Spleen (tissue), 11 donors: Measurements from ENCODE around the gene TEKT3. TPM values are rescaled to one million over a fixed set of nuclear protein-coding genes. Genes with fewer than 3 reads are reported as not detected.

Source experiments
- DNase-seq: peaks from one replicate; pipeline ENCODE4 v3.0.0-alpha.2; 2020
- H3K27ac ChIP-seq, 8 donors: fragments of 200-600 bp; sonication (generic) in 7 of 8; 1 replicate in 4 of 8; 2 replicates in 4 of 8; pipeline versions ENCODE4 v1.5.0 to v1.8.0; 2016 to 2021; ENCODE audit warnings: inconsistent platforms in 4 of 8, mild to moderate bottlenecking in 4 of 8, moderate library complexity in 1 of 8
- H3K27me3 ChIP-seq, 7 donors: fragments of 200-600 bp; sonication (generic) in 6 of 7; replicated peaks in 1 of 7; 1 replicate in 4 of 7; 2 replicates in 3 of 7; pipeline versions ENCODE4 v1.5.0 to v1.8.0; 2016 to 2021; ENCODE audit warnings: inconsistent platforms in 3 of 7, mild to moderate bottlenecking in 1 of 7
- H3K36me3 ChIP-seq, 6 donors: fragments of 200-600 bp; sonication (generic) in 5 of 6; 1 replicate in 4 of 6; 2 replicates in 2 of 6; pipeline versions ENCODE4 v1.5.0 to v1.8.0; 2016 to 2021; ENCODE audit warnings: inconsistent platforms in 2 of 6
- H3K4me1 ChIP-seq, 6 donors: fragments of 200-600 bp; sonication (generic) in 5 of 6; 1 replicate in 3 of 6; 2 replicates in 3 of 6; pipeline versions ENCODE4 v1.5.0 to v1.8.0; 2016 to 2021; ENCODE audit warnings: inconsistent platforms in 3 of 6
- H3K4me3 ChIP-seq, 8 donors: fragments of 200-600 bp; sonication (generic) in 7 of 8; 1 replicate in 4 of 8; 2 replicates in 4 of 8; pipeline versions ENCODE4 v1.5.0 to v1.8.0; 2016 to 2021; ENCODE audit warnings: inconsistent platforms in 4 of 8, mild to moderate bottlenecking in 4 of 8, moderate library complexity in 2 of 8
- H3K9me3 ChIP-seq, 8 donors: fragments of 200-600 bp; sonication (generic) in 7 of 8; 1 replicate in 4 of 8; 2 replicates in 4 of 8; pipeline versions ENCODE4 v1.5.0 to v1.8.0; 2016 to 2021; ENCODE audit warnings: inconsistent platforms in 4 of 8
- POLR2A ChIP-seq, 3 donors: fragments of 450-650 bp; IDR thresholded peaks; one replicate each; pipeline ENCODE4 v1.5.1; 2017; ENCODE audit warnings: antibody characterized with exemption in 3 of 3, mild to moderate bottlenecking in 1 of 3
- POLR2AphosphoS5 ChIP-seq, 3 donors: sonication (generic); formaldehyde crosslinking; IDR thresholded peaks; one replicate each; pipeline ENCODE4 v1.5.1; 2017; ENCODE audit warnings: antibody characterized with exemption in 3 of 3
- WGBS, 5 donors: extraction: QIAGEN DNeasy Blood & Tissue Kit in 3 of 5; methylation state at CpG; one replicate each; pipeline versions ENCODE4 v1.1.5 to v1.1.7; 2013 to 2018; 5-methylcytosine and 5-hydroxymethylcytosine counted together
- intact Hi-C: fragments of 100-400 bp; cut with DNase I; formaldehyde crosslinking; loops from one replicate; pipeline ENCODE4 v1.15.0; 2023; ENCODE audit warnings: low total_unique reads
- polyA plus RNA-seq, 3 donors: library from polyadenylated mRNA; stranded (reverse); fragments of 200-250 nt; gene quantifications; one replicate each; pipeline ENCODE4 v1.2.1, GENCODE V29; 2013
- total RNA-seq, 7 donors: library from RNA; depleted of rRNA in 3 of 7; stranded (reverse); fragments of >200 nt in 3 of 7; fragmentation: NEBNext Ultra II Directional in 4 of 7; extraction: Animal tissue kit (Norgen Biotek cat#: 25700) in 4 of 7; gene quantifications; one replicate each; pipeline versions ENCODE4 v1.1.0 to v1.2.1, GENCODE V29; 2016 to 2021
- TF ChIP-seq, protein P1 (sequence below), 11 experiments: fragments of 200-600 bp in 7 of 11; fragments of 450-650 bp in 4 of 11; sonication (generic) in 4 of 11; IDR thresholded peaks in 8 of 11; conservative IDR thresholded peaks in 3 of 11; 1 replicate in 7 of 11; 2 replicates in 4 of 11; pipeline versions ENCODE4 v1.4.0 to v1.8.0; 2016 to 2021; ENCODE audit warnings: antibody characterized with exemption in 11 of 11, inconsistent platforms in 4 of 11, mild to moderate bottlenecking in 1 of 11
- donor health status: healthy with polysubstance abuse.
- donor health status: DM: no; HTN: no; CAD: no; lungs with moderate emphysema.
- donor health status: DM: no; HTN: no; CAD: no.
- donor health status: Bipolar disorder and iron deficiency.
- donor health status: healthy.
- donor health status: DM: no; HTN: no; CAD: no.
- donor health status: DM: yes; HTN: yes; CAD: no.

Gene TEKT3
- total and polyA plus RNA-seq, 10 donors, result 0.10 to 2.2 (median 0.47) TPM; not detected in 2

DNA sequence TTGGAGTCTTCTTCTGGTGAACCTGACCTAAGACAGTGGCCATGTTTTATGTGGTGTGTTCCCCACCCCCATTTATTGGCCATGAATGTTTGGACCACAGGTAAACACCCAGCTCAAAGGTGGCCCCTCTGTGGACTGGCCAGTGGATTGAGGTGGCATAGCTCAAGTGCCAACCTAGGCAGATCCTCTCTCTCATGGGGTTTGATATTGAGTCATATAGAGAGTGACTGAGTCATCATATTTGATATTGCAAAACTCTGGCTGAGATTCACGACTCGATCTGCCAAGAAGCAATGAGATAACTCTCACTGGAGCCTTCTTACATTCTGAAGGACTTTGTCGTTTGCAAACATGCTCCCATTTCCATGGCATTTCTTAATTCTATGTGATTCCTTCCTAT, 10.5 kb upstream of the TEKT3 start:
- intact Hi-C loops, result no loop called here
- WGBS, 5 donors, result 56 to 82% (median 60%) methylated on average over 3 of the region's 3 CpGs
- H3K27me3 ChIP-seq, result peaks cover 0 to 25% (median 0%) of the 10 kb centered on the region in 7 donors
- TF ChIP-seq, protein P1, sequence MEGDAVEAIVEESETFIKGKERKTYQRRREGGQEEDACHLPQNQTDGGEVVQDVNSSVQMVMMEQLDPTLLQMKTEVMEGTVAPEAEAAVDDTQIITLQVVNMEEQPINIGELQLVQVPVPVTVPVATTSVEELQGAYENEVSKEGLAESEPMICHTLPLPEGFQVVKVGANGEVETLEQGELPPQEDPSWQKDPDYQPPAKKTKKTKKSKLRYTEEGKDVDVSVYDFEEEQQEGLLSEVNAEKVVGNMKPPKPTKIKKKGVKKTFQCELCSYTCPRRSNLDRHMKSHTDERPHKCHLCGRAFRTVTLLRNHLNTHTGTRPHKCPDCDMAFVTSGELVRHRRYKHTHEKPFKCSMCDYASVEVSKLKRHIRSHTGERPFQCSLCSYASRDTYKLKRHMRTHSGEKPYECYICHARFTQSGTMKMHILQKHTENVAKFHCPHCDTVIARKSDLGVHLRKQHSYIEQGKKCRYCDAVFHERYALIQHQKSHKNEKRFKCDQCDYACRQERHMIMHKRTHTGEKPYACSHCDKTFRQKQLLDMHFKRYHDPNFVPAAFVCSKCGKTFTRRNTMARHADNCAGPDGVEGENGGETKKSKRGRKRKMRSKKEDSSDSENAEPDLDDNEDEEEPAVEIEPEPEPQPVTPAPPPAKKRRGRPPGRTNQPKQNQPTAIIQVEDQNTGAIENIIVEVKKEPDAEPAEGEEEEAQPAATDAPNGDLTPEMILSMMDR (IDR thresholded peaks at IDR 0.05 in 8 of 11, conservative IDR thresholded peaks at IDR 0.05 in 3 of 11), result no peak
- TF ChIP-seq POLR2A (IDR thresholded peaks at IDR 0.05), result no peak
- no peaks in the 10 kb centered on the region for H3K36me3 ChIP-seq
- H3K9me3 ChIP-seq, result no peaks in the 10 kb centered on the region
- H3K4me1 ChIP-seq, result no peaks in the 10 kb centered on the region
- DNase-seq, result no peak
- H3K27ac ChIP-seq, result no peak overlapping the region
- H3K4me3 ChIP-seq, result no peak overlapping the region

DNA sequence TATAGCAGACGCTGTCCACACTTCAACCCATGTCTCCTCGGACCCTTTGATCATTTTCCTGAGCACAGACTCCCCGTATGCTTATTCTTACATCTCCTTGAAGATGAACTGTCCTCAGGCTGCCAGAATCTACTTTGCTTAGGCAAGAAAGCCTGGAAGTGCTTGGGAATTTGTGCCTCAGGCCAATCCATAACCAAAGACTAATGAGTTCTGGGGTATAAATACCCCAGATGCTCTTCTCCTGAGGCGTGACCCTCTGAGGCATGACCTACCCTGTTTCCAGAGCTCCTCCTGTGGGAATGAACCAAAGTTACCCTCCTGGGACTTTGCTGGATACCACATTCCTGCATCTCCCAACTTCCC, 10.1 kb upstream of the TEKT3 start:
- H3K27ac ChIP-seq, result no peak overlapping the region
- no peak for DNase-seq
- no peaks in the 10 kb centered on the region for H3K4me1 ChIP-seq
- H3K27me3 ChIP-seq, result peaks cover 0 to 28% (median 0%) of the 10 kb centered on the region in 7 donors
- 67 to 82% (median 79%) methylated on average over 4 of the region's 4 CpGs for WGBS, 5 donors
- H3K36me3 ChIP-seq, result no peaks in the 10 kb centered on the region
- no peaks in the 10 kb centered on the region for H3K9me3 ChIP-seq
- intact Hi-C loops, result no loop called here
- TF ChIP-seq, protein P1 (IDR thresholded peaks at IDR 0.05 in 8 of 11, conservative IDR thresholded peaks at IDR 0.05 in 3 of 11), result no peak
- TF ChIP-seq POLR2AphosphoS5 (IDR thresholded peaks at IDR 0.05), result no peak
- TF ChIP-seq POLR2A (IDR thresholded peaks at IDR 0.05), result no peak
- no peak overlapping the region for H3K4me3 ChIP-seq

DNA sequence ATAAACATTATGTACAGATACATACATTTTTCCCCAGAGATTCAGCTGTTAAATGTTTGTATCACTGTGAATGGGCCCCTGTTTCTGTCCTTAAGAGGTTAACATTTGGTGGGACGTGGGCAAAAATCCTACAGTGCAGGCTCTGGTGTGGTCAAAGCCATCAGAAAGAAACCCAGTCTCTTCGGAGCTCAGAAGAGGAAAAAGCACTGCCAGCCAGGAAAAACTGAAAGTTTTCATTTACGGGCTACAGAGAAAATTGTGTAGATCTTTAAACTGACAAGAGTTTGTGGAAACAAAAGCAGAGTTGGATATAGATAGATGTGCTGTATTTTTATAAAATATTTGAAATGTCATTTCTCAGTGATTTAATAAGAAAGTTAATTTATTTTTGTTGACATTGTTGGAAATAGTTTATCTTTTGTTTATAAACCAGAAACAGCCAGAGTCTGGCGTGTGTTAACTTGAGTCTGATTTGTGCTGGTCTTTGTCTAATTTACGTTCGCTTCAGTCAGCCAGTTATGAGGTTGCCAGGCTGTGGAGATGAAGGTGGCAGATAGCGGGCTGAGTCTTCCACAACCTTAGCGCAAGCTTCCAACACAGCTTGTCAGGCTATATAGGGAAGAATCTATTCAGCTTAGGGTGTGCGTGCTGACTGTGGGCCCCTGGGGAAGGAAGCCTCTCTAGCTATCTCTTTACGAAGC, 9.5 kb upstream of the TEKT3 start:
- 75 to 81% (median 78%) methylated on average over 10 of the region's 10 CpGs for WGBS, 5 donors
- H3K27me3 ChIP-seq, result peaks cover 0 to 33% (median 0%) of the 10 kb centered on the region in 7 donors
- intact Hi-C loops, result no loop called here
- H3K4me3 ChIP-seq, result no peak overlapping the region
- H3K9me3 ChIP-seq, result no peaks in the 10 kb centered on the region
- H3K27ac ChIP-seq, result no peak overlapping the region
- TF ChIP-seq POLR2AphosphoS5 (IDR thresholded peaks at IDR 0.05) (no peak), POLR2A (IDR thresholded peaks at IDR 0.05) (no peak)
- TF ChIP-seq, protein P1 (IDR thresholded peaks at IDR 0.05 in 8 of 11, conservative IDR thresholded peaks at IDR 0.05 in 3 of 11), result no peak
- DNase-seq, result no peak
- H3K4me1 ChIP-seq, result no peaks in the 10 kb centered on the region
- H3K36me3 ChIP-seq, result no peaks in the 10 kb centered on the region

DNA sequence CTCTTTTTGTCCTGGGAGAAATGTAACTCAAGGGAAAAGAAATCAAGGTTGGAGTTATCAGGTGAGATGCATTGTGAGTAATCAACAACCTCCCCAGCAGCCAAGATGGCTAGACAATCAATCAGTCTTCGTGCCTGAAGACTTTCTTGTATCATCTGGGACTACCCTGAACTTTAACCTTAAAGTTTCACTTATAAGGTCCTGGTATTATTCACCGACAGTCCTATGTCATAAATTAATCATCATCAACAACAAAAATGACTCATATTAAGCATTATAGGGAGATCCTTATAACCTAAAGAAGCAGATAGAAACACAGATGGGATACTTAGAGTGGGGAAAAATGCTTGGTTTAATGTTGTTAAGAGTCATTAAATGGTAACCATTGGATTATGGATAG, 7.7 kb upstream of the TEKT3 start:
- intact Hi-C loops, result no loop called here
- 54 to 67% (median 58%) methylated on average over 2 of the region's 2 CpGs for WGBS, 5 donors

More for the DNA sequence above, 7.7 kb upstream of the TEKT3 start:
- no peaks in the 10 kb centered on the region for H3K9me3 ChIP-seq
- H3K36me3 ChIP-seq, result no peaks in the 10 kb centered on the region
- DNase-seq, result no peak
- peaks cover 0 to 46% (median 1%) of the 10 kb centered on the region in 7 donors for H3K27me3 ChIP-seq
- H3K4me1 ChIP-seq, result no peaks in the 10 kb centered on the region
- H3K4me3 ChIP-seq, result no peak overlapping the region
- TF ChIP-seq POLR2A (IDR thresholded peaks at IDR 0.05), result no peak
- TF ChIP-seq, protein P1 (IDR thresholded peaks at IDR 0.05 in 8 of 11, conservative IDR thresholded peaks at IDR 0.05 in 3 of 11), result no peak
- no peak for TF ChIP-seq POLR2AphosphoS5 (IDR thresholded peaks at IDR 0.05)
- no peak overlapping the region for H3K27ac ChIP-seq
